SK-N-SH (cell line): ENCODE data around the gene ANKRD33B. TPM values are rescaled to one million over a fixed set of nuclear protein-coding genes. Genes with fewer than 3 reads are reported as not detected.

Experiments
- CTCF ChIA-PET: fragments of 300-600, 350-600 bp; formaldehyde crosslinking; extraction: SDS; loops from one replicate; lab custom pipeline; 2021; lab: Yijun Ruan, JAX
- POLR2A ChIA-PET: fragments of 350-600 bp; sonication (Branson Sonifier 250); formaldehyde crosslinking; extraction: SDS; loops from one replicate; lab custom pipeline; 2020; ENCODE audit warnings: antibody characterized with exemption, inconsistent platforms; lab: Yijun Ruan, JAX
- DNase-seq: peaks from one replicate; pipeline ENCODE4 v3.0.0; 2012
- H2AFZ ChIP-seq: fragments of 200-600 bp; sonication (generic); 2 replicates; pipeline ENCODE4 v1.8.1; 2016; ENCODE audit warnings: antibody characterized with exemption, mild to moderate bottlenecking, low read depth
- H3F3A ChIP-seq: fragments of 200-600 bp; sonication (generic); replicated peaks from 2 replicates; pipeline ENCODE3; 2016; ENCODE audit warnings: antibody characterized with exemption, mild to moderate bottlenecking; ENCODE audit not compliant: insufficient read depth
- H3K27ac ChIP-seq, 2 experiments: fragments of 200-500 bp in 1 of 2; fragments of 200-600 bp in 1 of 2; sonication (Bioruptor generic) in 1 of 2; sonication (generic), shearing (Covaris generic) in 1 of 2; 2 replicates each; pipeline versions ENCODE4 v1.5.1 to v1.6.1; 2014 to 2016; ENCODE audit warnings: low read depth in 2 of 2, inconsistent platforms in 1 of 2, low read length in 1 of 2, mild to moderate bottlenecking in 1 of 2, mixed read lengths in 1 of 2
- H3K27me3 ChIP-seq: fragments of 200-600 bp; sonication (generic), shearing (Covaris generic); 2 replicates; pipeline ENCODE4 v1.6.1; 2016; ENCODE audit warnings: mixed run types; ENCODE audit not compliant: insufficient read depth
- H3K36me3 ChIP-seq, 2 experiments: fragments of 200-500 bp in 1 of 2; fragments of 200-600 bp in 1 of 2; sonication (Bioruptor generic) in 1 of 2; sonication (generic) in 1 of 2; replicated peaks in 1 of 2; 2 replicates each; pipeline versions ENCODE3 to v1.5.1; 2014 to 2016; ENCODE audit warnings: low read length in 1 of 2, mild to moderate bottlenecking in 1 of 2; ENCODE audit not compliant: insufficient read depth in 2 of 2, control insufficient read depth in 1 of 2
- H3K4me1 ChIP-seq, 2 experiments: fragments of 200-500 bp in 1 of 2; fragments of 200-600 bp in 1 of 2; sonication (Bioruptor generic) in 1 of 2; sonication (generic), shearing (Covaris generic) in 1 of 2; 2 replicates each; pipeline versions ENCODE4 v1.5.1 to v1.6.1; 2014 to 2016; ENCODE audit warnings: low read depth in 1 of 2, low read length in 1 of 2, mixed run types in 1 of 2; ENCODE audit not compliant: insufficient read depth in 2 of 2, control insufficient read depth in 1 of 2
- H3K4me2 ChIP-seq: fragments of 200-600 bp; sonication (generic), shearing (Covaris generic); 2 replicates; pipeline ENCODE4 v1.6.1; 2017; ENCODE audit warnings: mixed run types
- H3K4me3 ChIP-seq, 2 experiments: fragments of 200-500 bp in 1 of 2; fragments of 200-600 bp in 1 of 2; sonication (Bioruptor generic) in 1 of 2; sonication (generic), shearing (Covaris generic) in 1 of 2; 2 replicates each; pipeline versions ENCODE4 v1.5.1 to v1.8.1; 2014 to 2016; ENCODE audit warnings: low read depth in 2 of 2, inconsistent platforms in 1 of 2, low read length in 1 of 2, mild to moderate bottlenecking in 1 of 2, mixed read lengths in 1 of 2, moderate library complexity in 1 of 2
- H3K79me2 ChIP-seq: fragments of 200-600 bp; sonication (generic); 2 replicates; pipeline ENCODE4 v1.8.1; 2017; ENCODE audit warnings: mild to moderate bottlenecking; ENCODE audit not compliant: insufficient read depth
- H3K9ac ChIP-seq: fragments of 200-600 bp; sonication (generic); 2 replicates; pipeline ENCODE4 v1.6.1; 2017; ENCODE audit warnings: mixed run types
- H3K9me2 ChIP-seq: fragments of 200-600 bp; sonication (generic); 2 replicates; pipeline ENCODE4 v1.6.1; 2017; ENCODE audit warnings: mixed run types
- H3K9me3 ChIP-seq: fragments of 200-600 bp; sonication (generic); 2 replicates; pipeline ENCODE4 v1.6.1; 2017; ENCODE audit warnings: mixed run types, mild to moderate bottlenecking, moderate library complexity
- H4K20me1 ChIP-seq: fragments of 200-600 bp; sonication (generic); 2 replicates; pipeline ENCODE4 v1.6.1; 2017; ENCODE audit warnings: mild to moderate bottlenecking, mixed run types; ENCODE audit not compliant: insufficient read depth
- CTCF ChIP-seq: fragments of 200-600 bp; sonication (generic); IDR thresholded peaks from 2 replicates; pipeline ENCODE4 v1.6.1; 2017; ENCODE audit warnings: antibody characterized with exemption, mild to moderate bottlenecking, moderate library complexity
- FOSL2 ChIP-seq: IDR thresholded peaks from 2 replicates; pipeline ENCODE4 v1.4.0; 2012; ENCODE audit warnings: low read depth, mild to moderate bottlenecking, moderate library complexity, borderline replicate concordance
- NRF1 ChIP-seq: IDR thresholded peaks from 2 replicates; pipeline ENCODE4 v1.6.1; 2012; ENCODE audit warnings: low read depth, mild to moderate bottlenecking, low read length
- PBX3 ChIP-seq: IDR thresholded peaks from 2 replicates; pipeline ENCODE4; 2012
- POLR2AphosphoS5 ChIP-seq: IDR thresholded peaks from 2 replicates; pipeline ENCODE4 v1.6.1; 2012; ENCODE audit warnings: low read depth, low read length
- ZBTB33 ChIP-seq: IDR thresholded peaks from 2 replicates; pipeline ENCODE4 v1.4.0; 2012; ENCODE audit warnings: low read depth, borderline replicate concordance
- WGBS: methylation state at CpG from one replicate; pipeline ENCODE4 v1.1.6; 2017; ENCODE audit warnings: low lambda C conversion rate; 5-methylcytosine and 5-hydroxymethylcytosine counted together
- polyA plus RNA-seq, 3 experiments: library from polyadenylated mRNA; depleted of rRNA; stranded (reverse); fragments of >200 nt; gene quantifications; 2 replicates each; pipeline ENCODE4 v1.2.3, GENCODE V29; 2012

ANKRD33B gene
- polyA plus RNA-seq, 1 of the 3 experiments (the other 2 are of a cell fraction): 1.8 TPM

- H3K27me3 ChIP-seq: no peaks in the 10 kb centered on the region
- no peak overlapping the region for H3K4me2 ChIP-seq
- no peaks in the 10 kb centered on the region for H4K20me1 ChIP-seq
- no peak overlapping the region for H2AFZ ChIP-seq
- H3K4me3 ChIP-seq: no peak overlapping the region
- no peaks in the 10 kb centered on the region for H3K9me3 ChIP-seq
- H3K27ac ChIP-seq: peak overlapping the region in 1 of 2 experiments; percentile 65; a peak in 1 of 4 replicates
- CTCF ChIA-PET: no interaction called here
- DNase-seq: no peak
- POLR2A ChIA-PET: no interaction called here
- H3K9me2 ChIP-seq: no peaks in the 10 kb centered on the region
- peaks cover 20% of the 10 kb centered on the region in 2 experiments for H3K4me1 ChIP-seq
- TF ChIP-seq FOSL2: peak; percentile 19; the same call in 1 of the 2 replicates
- no peak for TF ChIP-seq POLR2AphosphoS5
- TF ChIP-seq, all 33 proteins: peak for 1
- H3K9ac ChIP-seq: no peak overlapping the region
- H3K79me2 ChIP-seq: peaks cover 16% of the 10 kb centered on the region; the same call in 1 of the 2 replicates
- H3K36me3 ChIP-seq: no peaks in the 10 kb centered on the region
- peaks cover 38% of the 10 kb centered on the region for H3F3A ChIP-seq
These were observed 36.0 kb downstream of the ANKRD33B start for GRCh38 chr5:10599862-10600284.

- DNase-seq: no peak
- CTCF ChIA-PET: interaction anchor here (1.6 kb wide), 2 partner anchors 27 to 148 kb away, joined by 4 to 6 read pairs; no protein-coding TSS in a partner anchor
- H2AFZ ChIP-seq: peak overlapping the region; percentile 45; the same call in 1 of the 2 replicates
These were observed 36.9 kb downstream of the ANKRD33B start for GRCh38 chr5:10600626-10601245.

More at GRCh38 chr5:10600626-10601245, 36.9 kb downstream of the ANKRD33B start:
- Histone ChIP-seq H3F3A (peaks cover 33% of the 10 kb centered on the region), H3K9me2 (no peaks in the 10 kb centered on the region), H3K4me3 (peak overlapping the region; percentile 15 to 46; a peak in 3 of 4 replicates), H3K9ac (no peak overlapping the region), H3K9me3 (no peaks in the 10 kb centered on the region), H3K79me2 (peaks cover 16% of the 10 kb centered on the region; the same call in 1 of the 2 replicates), H3K27ac (peak overlapping the region; percentile 47 to 65), H3K36me3 (no peaks in the 10 kb centered on the region), H4K20me1 (no peaks in the 10 kb centered on the region), H3K27me3 (no peaks in the 10 kb centered on the region)
- 64% methylated on average over 5 of the region's 5 CpGs for WGBS
- POLR2A ChIA-PET: no interaction called here
- TF ChIP-seq NRF1 (no peak), CTCF (peak; percentile 10; the same call in 1 of the 2 replicates), ZBTB33 (no peak), PBX3 (peak; percentile 58)
- TF ChIP-seq, all 33 proteins: peak for 2
- peaks cover 12 to 15% of the 10 kb centered on the region in 2 experiments; a peak in 3 of 4 replicates for H3K4me1 ChIP-seq
- H3K4me2 ChIP-seq: peak overlapping the region; percentile 70
